ENCODE results near the gene RAD18.

- no peak for TF ChIP-seq POLR2AphosphoS5 (IDR thresholded peaks at IDR 0.05; ENCODE audit: borderline replicate concordance, low read depth, low read length)
- TF ChIP-seq EZH2 (IDR thresholded peaks at IDR 0.05), result no peak
- TF ChIP-seq FOXP2 (optimal IDR thresholded peaks at IDR 0.05; ENCODE audit: control extremely low read depth, extremely low read length, insufficient read depth), result no peak
Observed at GRCh38 chr3:8984081-8984480, 20.8 kb upstream of the RAD18 start.

Measured in SK-N-MC (cell line).